Measurements from ENCODE around the gene SERPINA4.

DNA sequence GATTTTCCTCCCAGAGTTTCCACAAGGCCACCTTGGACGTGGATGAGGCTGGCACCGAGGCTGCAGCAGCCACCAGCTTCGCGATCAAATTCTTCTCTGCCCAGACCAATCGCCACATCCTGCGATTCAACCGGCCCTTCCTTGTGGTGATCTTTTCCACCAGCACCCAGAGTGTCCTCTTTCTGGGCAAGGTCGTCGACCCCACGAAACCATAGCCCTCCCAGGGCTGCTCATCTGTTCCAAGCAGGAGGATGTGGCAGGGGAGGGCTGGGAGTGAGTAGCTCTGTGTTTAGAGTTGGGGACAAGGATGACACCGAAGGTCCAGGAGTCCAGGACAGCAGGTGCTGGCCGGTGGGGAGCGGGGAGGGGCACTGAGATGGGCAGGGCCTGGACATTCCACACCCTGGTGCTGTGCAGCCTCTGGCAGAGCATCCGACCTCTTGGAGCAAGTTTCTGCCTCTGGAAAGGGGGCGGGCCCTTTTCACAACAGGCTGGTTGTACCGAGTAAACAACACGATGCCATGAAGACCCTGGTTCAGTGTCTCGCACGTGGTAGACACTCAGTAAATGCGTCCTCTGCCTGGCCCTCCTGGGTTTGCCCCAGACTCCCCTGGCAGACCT is 8.2 kb downstream of the SERPINA4 start:
- TF ChIP-seq ZNF274 (IDR thresholded peaks at IDR 0.05; ENCODE audit: low read depth, low read length) (no peak), SUZ12 (IDR thresholded peaks at IDR 0.05; ENCODE audit: extremely low read depth, insufficient read depth, insufficient read length) (no peak)

All from NT2/D1 (cell line).